Measurements from ENCODE around the gene TUB. TPM values are rescaled to one million over a fixed set of nuclear protein-coding genes. Genes with fewer than 3 reads are reported as not detected.

TUB gene
- polyA plus RNA-seq, 3 donors, result not detected

DNA sequence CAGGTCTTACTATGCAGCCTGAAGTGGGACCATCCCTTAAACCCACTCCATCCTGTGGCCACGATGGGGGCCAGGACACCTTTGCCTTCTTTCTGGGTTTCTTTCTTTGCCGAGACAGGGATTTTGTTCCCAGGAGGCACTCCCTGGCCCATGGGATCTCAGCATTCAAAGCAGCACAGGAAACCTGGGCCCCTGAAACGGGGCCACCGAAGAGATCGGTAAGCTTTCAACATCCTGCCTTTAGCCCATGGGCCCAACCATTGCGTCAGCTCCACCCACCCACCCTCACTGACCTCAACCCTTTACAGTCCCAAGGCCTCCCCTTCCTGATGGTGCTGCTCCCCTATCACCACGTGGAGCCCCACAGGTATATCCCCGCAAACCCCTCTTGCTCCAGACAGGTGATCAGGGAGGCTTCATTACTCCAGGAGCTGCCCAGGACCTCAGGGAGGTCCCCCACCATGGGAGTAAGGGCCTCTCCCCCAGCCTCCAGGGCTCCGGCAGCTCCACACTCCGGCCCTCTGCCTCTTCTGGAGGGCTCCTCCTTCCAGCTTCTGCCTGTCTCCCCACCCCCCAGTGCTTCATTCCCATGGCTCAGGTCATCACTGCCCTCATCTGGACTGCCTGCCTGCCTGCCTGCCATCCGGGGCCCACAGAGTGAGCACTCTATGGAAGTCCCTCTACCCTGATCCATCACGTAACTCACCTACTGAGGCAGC, 42.0 kb upstream of the TUB start:
- Histone ChIP-seq H3K4me3 (replicated peaks in 1 of 3; ENCODE audit: low read depth in 2 of 3, low read length in 3 of 3) (no peak overlapping the region), H3K27me3 (ENCODE audit: control insufficient read depth in 2 of 2, insufficient read depth in 2 of 2, low read length in 2 of 2) (no peaks in the 10 kb centered on the region), H3K9ac (ENCODE audit: insufficient read depth, low read length, poor library complexity, severe bottlenecking) (no peak overlapping the region), H3K4me1 (ENCODE audit: control insufficient read depth in 1 of 2, insufficient read depth in 2 of 2, low read length in 2 of 2) (no peaks in the 10 kb centered on the region), H3K9me3 (replicated peaks in 1 of 2; ENCODE audit: control insufficient read depth in 1 of 2, insufficient read depth in 1 of 2, low read length in 2 of 2) (no peaks in the 10 kb centered on the region), H4K20me1 (ENCODE audit: insufficient read depth, low read length) (no peaks in the 10 kb centered on the region), H3K79me2 (ENCODE audit: insufficient read depth, low read length) (no peaks in the 10 kb centered on the region), H3K36me3 (replicated peaks in 1 of 2; ENCODE audit: control insufficient read depth in 1 of 2, insufficient read depth in 2 of 2, low read length in 2 of 2) (no peaks in the 10 kb centered on the region), H3K27ac (ENCODE audit: low read depth in 1 of 2, low read length in 2 of 2) (no peak overlapping the region), H2AFZ (ENCODE audit: insufficient read depth, low read depth, low read length, poor library complexity, severe bottlenecking) (no peak overlapping the region), H3K4me2 (replicated peaks; ENCODE audit: extremely low read depth, low read length, poor library complexity, severe bottlenecking) (no peak overlapping the region)
- no peaks in the 10 kb centered on the region for H3K36me3 Mint-ChIP-seq
- H3K4me1 Mint-ChIP-seq, result no peaks in the 10 kb centered on the region
- no peak for DNase-seq
- no peaks in the 10 kb centered on the region for H3K9me3 Mint-ChIP-seq
- H3K4me3 Mint-ChIP-seq, result no peak overlapping the region
- WGBS (ENCODE audit: insufficient coverage), result 88% methylated on average over 5 of the region's 12 CpGs
- peak overlapping the region in 1 of 7 donors; percentile 7 for H3K27ac Mint-ChIP-seq
- intact Hi-C loops (cut with micrococcal nuclease), result no loop called here
- TF ChIP-seq CTCF (IDR thresholded peaks at IDR 0.05), result no peak
- peaks cover 3 to 14% (median 5%) of the 10 kb centered on the region in 3 donors for H3K27me3 Mint-ChIP-seq (ENCODE audit: low read depth in 3 of 3)

DNA sequence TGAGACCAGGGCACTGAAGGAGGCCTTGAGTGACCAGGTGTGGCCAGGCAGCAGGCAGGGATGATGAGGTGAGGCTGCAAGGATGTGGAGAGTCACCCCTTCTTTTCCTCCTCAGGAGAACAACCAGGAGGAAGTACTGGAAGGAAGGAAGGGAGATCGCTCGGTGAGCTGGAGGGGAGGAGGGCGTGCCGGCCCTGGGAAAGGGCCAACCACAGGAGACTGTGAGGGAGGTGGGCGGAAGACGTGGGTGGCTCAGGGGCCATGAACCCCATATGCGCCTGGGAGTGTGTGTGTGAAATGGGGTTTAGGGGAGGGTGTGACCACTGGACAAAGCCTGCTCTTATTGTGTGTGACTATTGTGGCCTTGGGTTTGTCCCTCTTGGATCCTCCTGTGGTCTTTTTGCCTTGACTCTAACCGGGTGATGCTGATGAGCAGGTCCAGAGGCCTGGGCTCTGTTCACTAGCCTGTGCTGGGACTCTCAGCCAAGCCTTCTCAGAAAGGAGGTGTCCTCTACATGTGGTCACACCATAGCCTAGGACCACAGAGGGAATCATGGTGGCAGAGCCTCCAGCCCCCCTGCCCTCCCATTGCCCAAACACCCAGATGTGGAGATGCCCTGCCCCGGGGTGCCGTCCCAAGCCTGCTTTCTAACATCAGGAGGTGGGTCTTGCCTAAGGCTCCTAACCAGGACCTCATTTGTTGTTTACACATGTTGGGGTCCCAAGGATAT, 41.3 kb upstream of the TUB start:
- Histone ChIP-seq H3K27ac (ENCODE audit: low read depth in 1 of 2, low read length in 2 of 2) (no peak overlapping the region), H4K20me1 (ENCODE audit: insufficient read depth, low read length) (no peaks in the 10 kb centered on the region), H3K36me3 (replicated peaks in 1 of 2; ENCODE audit: control insufficient read depth in 1 of 2, insufficient read depth in 2 of 2, low read length in 2 of 2) (no peaks in the 10 kb centered on the region), H3K9me3 (replicated peaks in 1 of 2; ENCODE audit: control insufficient read depth in 1 of 2, insufficient read depth in 1 of 2, low read length in 2 of 2) (no peaks in the 10 kb centered on the region), H3K79me2 (ENCODE audit: insufficient read depth, low read length) (no peaks in the 10 kb centered on the region), H3K4me1 (ENCODE audit: control insufficient read depth in 1 of 2, insufficient read depth in 2 of 2, low read length in 2 of 2) (no peaks in the 10 kb centered on the region), H3K27me3 (ENCODE audit: control insufficient read depth in 2 of 2, insufficient read depth in 2 of 2, low read length in 2 of 2) (no peaks in the 10 kb centered on the region), H3K9ac (ENCODE audit: insufficient read depth, low read length, poor library complexity, severe bottlenecking) (no peak overlapping the region), H3K4me2 (replicated peaks; ENCODE audit: extremely low read depth, low read length, poor library complexity, severe bottlenecking) (no peak overlapping the region), H3K4me3 (replicated peaks in 1 of 3; ENCODE audit: low read depth in 2 of 3, low read length in 3 of 3) (no peak overlapping the region), H2AFZ (ENCODE audit: insufficient read depth, low read depth, low read length, poor library complexity, severe bottlenecking) (no peak overlapping the region)
- H3K36me3 Mint-ChIP-seq, result no peaks in the 10 kb centered on the region
- no peaks in the 10 kb centered on the region for H3K4me1 Mint-ChIP-seq
- H3K4me3 Mint-ChIP-seq, result no peak overlapping the region
- no peaks in the 10 kb centered on the region for H3K9me3 Mint-ChIP-seq
- no peak for TF ChIP-seq CTCF (IDR thresholded peaks at IDR 0.05)
- peaks cover 7 to 13% (median 9%) of the 10 kb centered on the region in 3 donors for H3K27me3 Mint-ChIP-seq (ENCODE audit: low read depth in 3 of 3)
- intact Hi-C loops (cut with micrococcal nuclease), result no loop called here
- DNase-seq, result no peak
- WGBS (ENCODE audit: insufficient coverage), result 72% methylated on average over 5 of the region's 10 CpGs
- no peak overlapping the region for H3K27ac Mint-ChIP-seq

Data from CD14-positive monocyte (primary cell).